Stimulated activated CD8-positive, alpha-beta memory T cell treated with anti-CD3 and anti-CD28 coated beads, Interleukin-12 subunit alpha, Interleukin-12 subunit beta, amount 100 ng/mL, for 24 hours (primary cell): ENCODE measurements around the gene VEPH1.

ENCODE experiments used
- DNase-seq: peaks from one replicate; pipeline ENCODE4 v3.0.0-alpha.2; 2020; ENCODE audit errors: extremely low read depth

VEPH1 gene

GRCh38 chr3:157429708-157430107, 73.5 kb downstream of the VEPH1 start:
- DNase-seq: no peak

- DNase-seq: no peak
Measured at GRCh38 chr3:157428853-157429252, 74.4 kb downstream of the VEPH1 start.

- no peak for DNase-seq
Measured at GRCh38 chr3:157427901-157428300, 75.3 kb downstream of the VEPH1 start.

GRCh38 chr3:157423337-157423736, 79.9 kb downstream of the VEPH1 start:
- DNase-seq: no peak

- DNase-seq: no peak
Measured at GRCh38 chr3:157420606-157421130, 82.5 kb downstream of the VEPH1 start.

GRCh38 chr3:157418104-157418503, 85.1 kb downstream of the VEPH1 start:
- DNase-seq: no peak

GRCh38 chr3:157417247-157417646, 86.0 kb downstream of the VEPH1 start:
- DNase-seq: no peak

- no peak for DNase-seq
Measured at GRCh38 chr3:157416347-157417087, 86.7 kb downstream of the VEPH1 start.

- no peak for DNase-seq
Measured at GRCh38 chr3:157414861-157415260, 88.4 kb downstream of the VEPH1 start.

- DNase-seq: no peak
Measured at GRCh38 chr3:157412323-157412855, 90.8 kb downstream of the VEPH1 start.

GRCh38 chr3:157410945-157411344, 92.3 kb downstream of the VEPH1 start:
- no peak for DNase-seq

- no peak for DNase-seq
Measured at GRCh38 chr3:157409516-157409915, 93.7 kb downstream of the VEPH1 start.

GRCh38 chr3:157408499-157409149, 94.6 kb downstream of the VEPH1 start:
- no peak for DNase-seq

GRCh38 chr3:157407769-157408168, 95.4 kb downstream of the VEPH1 start:
- DNase-seq: no peak

GRCh38 chr3:157406394-157406793, 96.8 kb downstream of the VEPH1 start:
- DNase-seq: no peak

- no peak for DNase-seq
Measured at GRCh38 chr3:157405457-157405856, 97.8 kb downstream of the VEPH1 start.

GRCh38 chr3:157404381-157404780, 98.8 kb downstream of the VEPH1 start:
- DNase-seq: no peak

- DNase-seq: no peak
Measured at GRCh38 chr3:157398598-157398997, 104.6 kb downstream of the VEPH1 start.

- DNase-seq: no peak
Measured at GRCh38 chr3:157394411-157394810, 108.8 kb downstream of the VEPH1 start.

- DNase-seq: no peak
Measured at GRCh38 chr3:157393113-157393512, 110.1 kb downstream of the VEPH1 start.

GRCh38 chr3:157392104-157392503, 111.1 kb downstream of the VEPH1 start:
- no peak for DNase-seq

- no peak for DNase-seq
Measured at GRCh38 chr3:157390713-157391515, 112.3 kb downstream of the VEPH1 start.
